BE2C (cell line): Measurements from ENCODE around the gene WWOX.

ENCODE experiments used
- DNase-seq: peaks from one replicate; pipeline ENCODE4 v3.0.0-alpha.2; 2020
- H3K27me3 ChIP-seq: fragments of 250-450 bp; sonication (Bioruptor Pico); 2 replicates; pipeline ENCODE4 v1.5.1; 2020; ENCODE audit warnings: mild to moderate bottlenecking
- H3K36me3 ChIP-seq: fragments of 250-450 bp; sonication (Bioruptor Pico); 2 replicates; pipeline ENCODE4 v1.5.1; 2020; ENCODE audit warnings: mild to moderate bottlenecking
- H3K4me1 ChIP-seq: fragments of 250-450 bp; sonication (Bioruptor Pico); 2 replicates; pipeline ENCODE4 v1.5.1; 2020
- H3K4me3 ChIP-seq: 2 replicates; pipeline ENCODE4 v1.5.1; 2011; ENCODE audit warnings: low read depth, low read length
- H3K9me3 ChIP-seq: fragments of 250-450 bp; sonication (Bioruptor Pico); 2 replicates; pipeline ENCODE4 v1.5.1; 2020
- CTCF ChIP-seq: IDR thresholded peaks from 2 replicates; pipeline ENCODE4 v1.5.1; 2012; ENCODE audit warnings: mild to moderate bottlenecking, low read depth, low read length

Gene WWOX

GRCh38 chr16:78641433-78641832, 542.0 kb downstream of the WWOX start:
- no peak for TF ChIP-seq CTCF
- no peaks in the 10 kb centered on the region for H3K27me3 ChIP-seq
- no peaks in the 10 kb centered on the region for H3K36me3 ChIP-seq
- DNase-seq: no peak
- H3K9me3 ChIP-seq: no peaks in the 10 kb centered on the region; the same call in 1 of the 2 replicates
- H3K4me3 ChIP-seq: no peak overlapping the region
- no peaks in the 10 kb centered on the region for H3K4me1 ChIP-seq

- Histone ChIP-seq H3K9me3 (no peaks in the 10 kb centered on the region), H3K4me1 (no peaks in the 10 kb centered on the region), H3K27me3 (no peaks in the 10 kb centered on the region), H3K4me3 (no peak overlapping the region), H3K36me3 (no peaks in the 10 kb centered on the region)
- DNase-seq: no peak
- no peak for TF ChIP-seq CTCF
These were observed 543.3 kb downstream of the WWOX start for GRCh38 chr16:78642621-78643285.

- H3K9me3 ChIP-seq: no peaks in the 10 kb centered on the region
- no peak for DNase-seq
These were observed 546.2 kb downstream of the WWOX start for GRCh38 chr16:78645657-78646056.

DNA sequence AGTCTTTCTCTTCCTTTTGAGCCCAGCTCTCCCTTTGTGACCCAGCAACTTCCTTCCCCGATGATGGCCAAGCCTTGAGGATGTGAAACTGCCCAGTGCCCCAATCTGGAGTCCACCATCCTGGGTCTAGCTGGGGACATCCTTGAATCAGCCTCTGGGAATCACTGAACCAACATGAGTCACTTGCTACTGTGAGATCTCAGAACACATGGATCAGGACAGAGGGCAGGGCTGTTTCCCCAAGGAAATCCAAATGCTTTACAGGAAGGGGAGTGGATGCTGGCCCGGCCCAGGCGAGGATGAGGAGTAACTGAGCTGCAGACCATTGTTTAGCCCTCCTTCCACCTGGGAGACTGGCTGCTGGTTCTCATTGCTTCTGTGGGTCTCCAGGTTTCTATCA, 547.6 kb downstream of the WWOX start:
- H3K9me3 ChIP-seq: no peaks in the 10 kb centered on the region

More at GRCh38 chr16:78645657-78646056, 546.2 kb downstream of the WWOX start:
- Histone ChIP-seq H3K4me3 (no peak overlapping the region), H3K4me1 (no peaks in the 10 kb centered on the region), H3K36me3 (no peaks in the 10 kb centered on the region), H3K27me3 (no peaks in the 10 kb centered on the region)
- TF ChIP-seq CTCF: no peak

GRCh38 chr16:78647491-78647890, 548.0 kb downstream of the WWOX start:
- DNase-seq: no peak

More for the DNA sequence above, 547.6 kb downstream of the WWOX start:
- Histone ChIP-seq H3K4me1 (no peaks in the 10 kb centered on the region), H3K36me3 (no peaks in the 10 kb centered on the region), H3K4me3 (no peak overlapping the region), H3K27me3 (no peaks in the 10 kb centered on the region)
- no peak for DNase-seq
- TF ChIP-seq CTCF: no peak

More at GRCh38 chr16:78647491-78647890, 548.0 kb downstream of the WWOX start:
- Histone ChIP-seq H3K36me3 (no peaks in the 10 kb centered on the region), H3K27me3 (no peaks in the 10 kb centered on the region), H3K4me1 (no peaks in the 10 kb centered on the region), H3K4me3 (no peak overlapping the region), H3K9me3 (no peaks in the 10 kb centered on the region)
- no peak for TF ChIP-seq CTCF
